Ovary (tissue), 9 donors: Measurements from ENCODE around the gene PLEKHA8. TPM values are rescaled to one million over a fixed set of nuclear protein-coding genes. Genes with fewer than 3 reads are reported as not detected.

ENCODE experiments used
- DNase-seq, 5 donors: peaks; one replicate each; pipeline ENCODE4 v3.0.0-alpha.2; 2019 to 2020
- H3K27ac ChIP-seq, 2 donors: fragments of 200-600 bp; one replicate each; pipeline versions ENCODE4 v1.5.1 to v1.8.0; 2019 to 2022
- H3K27me3 ChIP-seq: fragments of 200-600 bp; one replicate; pipeline ENCODE4 v1.8.0; 2022
- H3K36me3 ChIP-seq: fragments of 200-600 bp; sonication (generic); one replicate; pipeline ENCODE4 v1.5.1; 2019
- H3K4me1 ChIP-seq: one replicate; pipeline ENCODE4 v1.8.1; 2013; ENCODE audit warnings: mild to moderate bottlenecking, moderate library complexity; ENCODE audit not compliant: insufficient read depth
- H3K4me3 ChIP-seq: fragments of 200-600 bp; sonication (generic); one replicate; pipeline ENCODE4 v1.5.1; 2017
- H3K9me3 ChIP-seq, 2 donors: fragments of 200-600 bp in 1 of 2; sonication (generic) in 1 of 2; one replicate each; pipeline versions ENCODE4 v1.5.1 to v1.8.1; 2013 to 2019; ENCODE audit warnings: mild to moderate bottlenecking in 1 of 2, moderate library complexity in 1 of 2
- CTCF ChIP-seq, 3 donors: fragments of 450-650 bp in 2 of 3; fragments of 200-600 bp in 1 of 3; IDR thresholded peaks; one replicate each; pipeline versions ENCODE4 v1.5.1 to v1.8.0; 2016 to 2022; ENCODE audit warnings: antibody characterized with exemption in 3 of 3, mild to moderate bottlenecking in 1 of 3
- EP300 ChIP-seq: sonication (generic); formaldehyde crosslinking; IDR thresholded peaks from one replicate; pipeline ENCODE4 v1.6.1; 2017; ENCODE audit warnings: antibody characterized with exemption
- POLR2A ChIP-seq: fragments of 450-650 bp; IDR thresholded peaks from one replicate; pipeline ENCODE4 v1.6.1; 2017; ENCODE audit warnings: antibody characterized with exemption, mild to moderate bottlenecking, moderate library complexity
- WGBS, 3 donors: extraction: QIAGEN DNeasy Blood & Tissue Kit in 1 of 3; methylation state at CpG; one replicate each; pipeline versions ENCODE4 v1.1.5 to v1.1.7; 2013 to 2017; 5-methylcytosine and 5-hydroxymethylcytosine counted together
- intact Hi-C, 4 donors: fragments of 100-400 bp; cut with DNase I; formaldehyde crosslinking; loops; one replicate each; pipeline versions ENCODE4 v1.11.0 to v1.15.1; 2022 to 2023
- polyA plus RNA-seq, 2 donors: library from polyadenylated mRNA; stranded (reverse); fragments of 200-250 nt in 1 of 2; fragments of 350-450 nt in 1 of 2; fragmentation: Illumina TruSeq in 1 of 2; extraction: RNeasy Lipid Tissue Mini Kit (QIAGEN cat#74804) in 1 of 2; gene quantifications; one replicate each; pipeline ENCODE4 v1.2.3, GENCODE V29; 2013 to 2014
- total RNA-seq, 7 donors: library from RNA; depleted of rRNA in 2 of 7; stranded (reverse); fragments of >200 nt in 2 of 7; fragmentation: NEBNext Ultra II Directional in 3 of 7; extraction: Animal tissue kit (Norgen Biotek cat#: 25700) in 3 of 7; gene quantifications; one replicate each; pipeline versions ENCODE4 v1.1.0 to v1.2.4, GENCODE V29; 2016 to 2023
- donor health status: DM: no; HTN: no; CAD: no; lungs with moderate emphysema.
- donor health status: DM: no; HTN: no; CAD: no.
- donor health status: Bipolar disorder and iron deficiency.
- donor health status: DM: yes; HTN: yes; CAD: no.
- donor health status: DM: no; HTN: no; CAD: no.
- donor health status: DM: yes; HTN: yes; CAD: no.

The PLEKHA8 gene
- total and polyA plus RNA-seq, 9 donors, result 3.1 to 12.8 (median 10.0) TPM

GRCh38 chr7:30079880-30080279 lies 51.7 kb downstream of the PLEKHA8 start:
- TF ChIP-seq EP300, result no peak
- no peak for TF ChIP-seq POLR2A
- no peak for TF ChIP-seq CTCF (IDR thresholded peaks at IDR 0.05)
- no peaks in the 10 kb centered on the region for H3K4me1 ChIP-seq
- no peak overlapping the region for H3K4me3 ChIP-seq
- intact Hi-C loops, result no loop called here
- WGBS, 3 donors, result 96 to 98% (median 97%) methylated on average over 2 of the region's 2 CpGs
- H3K36me3 ChIP-seq, result no peaks in the 10 kb centered on the region
- H3K27ac ChIP-seq, result no peak overlapping the region
- no peak for DNase-seq
- no peaks in the 10 kb centered on the region for H3K27me3 ChIP-seq
- H3K9me3 ChIP-seq, result no peaks in the 10 kb centered on the region

- Histone ChIP-seq H3K4me3 (no peak overlapping the region), H3K27me3 (no peaks in the 10 kb centered on the region), H3K4me1 (no peaks in the 10 kb centered on the region), H3K36me3 (no peaks in the 10 kb centered on the region), H3K9me3 (no peaks in the 10 kb centered on the region), H3K27ac (no peak overlapping the region)
- TF ChIP-seq EP300 (no peak), POLR2A (no peak), CTCF (IDR thresholded peaks at IDR 0.05) (no peak)
- WGBS, 3 donors, result 95 to 97% (median 96%) methylated on average over 3 of the region's 3 CpGs
- no peak for DNase-seq
- intact Hi-C loops, result no loop called here
Measured at GRCh38 chr7:30080818-30081217, 52.6 kb downstream of the PLEKHA8 start.

GRCh38 chr7:30082686-30083085 lies 54.5 kb downstream of the PLEKHA8 start:
- Histone ChIP-seq H3K4me1 (no peaks in the 10 kb centered on the region), H3K4me3 (no peak overlapping the region), H3K36me3 (no peaks in the 10 kb centered on the region), H3K27me3 (no peaks in the 10 kb centered on the region), H3K27ac (no peak overlapping the region), H3K9me3 (no peaks in the 10 kb centered on the region)
- TF ChIP-seq POLR2A (no peak), EP300 (no peak), CTCF (IDR thresholded peaks at IDR 0.05) (no peak)
- no peak for DNase-seq
- intact Hi-C loops, result no loop called here
- 91 to 96% (median 96%) methylated on average over 3 of the region's 3 CpGs for WGBS, 3 donors

- Histone ChIP-seq H3K9me3 (no peaks in the 10 kb centered on the region), H3K27ac (no peak overlapping the region), H3K4me1 (no peaks in the 10 kb centered on the region), H3K36me3 (no peaks in the 10 kb centered on the region), H3K4me3 (no peak overlapping the region), H3K27me3 (no peaks in the 10 kb centered on the region)
- intact Hi-C loops, result no loop called here
- WGBS, 3 donors, result 13 to 18% (median 17%) methylated on average over 1 of the region's 1 CpG
- DNase-seq, result no peak
- no peak for TF ChIP-seq CTCF (IDR thresholded peaks at IDR 0.05)
- no peak for TF ChIP-seq EP300
- TF ChIP-seq POLR2A, result no peak
Measured at GRCh38 chr7:30083334-30083733, 55.1 kb downstream of the PLEKHA8 start.

GRCh38 chr7:30084212-30084611 lies 56.0 kb downstream of the PLEKHA8 start:
- Histone ChIP-seq H3K4me1 (no peaks in the 10 kb centered on the region), H3K36me3 (no peaks in the 10 kb centered on the region), H3K27ac (no peak overlapping the region), H3K9me3 (no peaks in the 10 kb centered on the region), H3K4me3 (no peak overlapping the region), H3K27me3 (no peaks in the 10 kb centered on the region)
- 91 to 94% (median 93%) methylated on average over 3 of the region's 3 CpGs for WGBS, 3 donors
- TF ChIP-seq POLR2A (no peak), EP300 (no peak), CTCF (IDR thresholded peaks at IDR 0.05) (no peak)
- DNase-seq, result no peak
- intact Hi-C loops, result no loop called here
